Natural killer cell (primary cell): ENCODE results near the gene HM13. TPM values are rescaled to one million over a fixed set of nuclear protein-coding genes. Genes with fewer than 3 reads are reported as not detected.

Source experiments
- ATAC-seq, 3 donors: fragments of 150-1000 bp in 2 of 3; fragments of 200-7000 bp in 1 of 3; cut with Tn5 transposase; 1 replicate in 1 of 3; 2 replicates in 2 of 3; pipeline ENCODE4 v1.10.0; 2021; ENCODE audit warnings: mild to moderate bottlenecking in 2 of 3, moderate library complexity in 2 of 3
- DNase-seq, 2 donors: peaks; one replicate each; pipeline versions ENCODE4 v3.0.0 to v3.0.0-alpha.2; 2013 to 2021; ENCODE audit warnings: mixed read lengths in 1 of 2
- H3K27ac ChIP-seq: one replicate; pipeline ENCODE4 v1.5.1; 2013; ENCODE audit warnings: mild to moderate bottlenecking, low read length
- H3K27me3 ChIP-seq: one replicate; pipeline ENCODE4 v1.6.1; 2013; ENCODE audit warnings: low read length; ENCODE audit not compliant: control insufficient read depth, insufficient read depth
- H3K36me3 ChIP-seq: one replicate; pipeline ENCODE4 v1.6.1; 2013; ENCODE audit warnings: low read length; ENCODE audit not compliant: control insufficient read depth, insufficient read depth
- H3K4me1 ChIP-seq: one replicate; pipeline ENCODE4 v1.6.1; 2013; ENCODE audit warnings: low read length; ENCODE audit not compliant: control insufficient read depth, insufficient read depth
- H3K4me3 ChIP-seq: one replicate; pipeline ENCODE4 v1.5.1; 2013; ENCODE audit warnings: low read length
- H3K9me3 ChIP-seq: one replicate; pipeline ENCODE4 v1.6.1; 2013; ENCODE audit warnings: low read length; ENCODE audit not compliant: control insufficient read depth, insufficient read depth
- H3K27ac Mint-ChIP-seq, 2 donors: one replicate each; pipeline ENCODE4 v1.8.0; 2022; ENCODE audit warnings: mild to moderate bottlenecking in 2 of 2, mixed read lengths in 2 of 2, moderate library complexity in 1 of 2
- H3K27me3 Mint-ChIP-seq, 2 donors: one replicate each; pipeline ENCODE4 v1.8.0; 2022; ENCODE audit warnings: low read depth in 2 of 2, mixed read lengths in 2 of 2
- H3K36me3 Mint-ChIP-seq: one replicate; pipeline ENCODE4 v1.8.0; 2022; ENCODE audit warnings: mixed read lengths
- H3K4me1 Mint-ChIP-seq, 2 donors: one replicate each; pipeline ENCODE4 v1.8.0; 2022; ENCODE audit warnings: mixed read lengths in 2 of 2
- H3K4me3 Mint-ChIP-seq: one replicate; pipeline ENCODE4 v1.8.0; 2022; ENCODE audit warnings: mild to moderate bottlenecking, moderate library complexity, mixed read lengths
- H3K9me3 Mint-ChIP-seq, 2 donors: one replicate each; pipeline ENCODE4 v1.8.0; 2022; ENCODE audit warnings: mixed read lengths in 2 of 2
- CTCF ChIP-seq: fragments of 200-600 bp; IDR thresholded peaks from one replicate; pipeline ENCODE4 v1.8.0; 2022; ENCODE audit warnings: antibody characterized with exemption
- WGBS: methylation state at CpG from one replicate; pipeline ENCODE4 v1.1.7; 2013; ENCODE audit warnings: missing lambda C conversion rate; ENCODE audit not compliant: insufficient coverage; 5-methylcytosine and 5-hydroxymethylcytosine counted together
- intact Hi-C: fragments of 100-400 bp; cut with micrococcal nuclease; formaldehyde crosslinking; loops from one replicate; pipeline ENCODE4 v1.14.2; 2022
- total RNA-seq, 4 donors: library from RNA; stranded (reverse); fragments of 120-200 nt in 1 of 4; gene quantifications; one replicate each; pipeline versions ENCODE4 v1.2.3 to v1.2.4, GENCODE V29; 2013 to 2022

The HM13 gene
- total RNA-seq, 3 donors from 2014 or later (not counting 1 experiment from before 2014, with no cell fraction given) = 97.5 to 135 (median 104) TPM

GRCh38 chr20:31596831-31597480 is 82.7 kb downstream of the HM13 start:
- H3K4me1 Mint-ChIP-seq = peaks cover 6 to 7% of the 10 kb centered on the region in 2 donors
- intact Hi-C loops = no loop called here
- no peak for TF ChIP-seq CTCF
- no peak overlapping the region for H3K4me3 ChIP-seq
- no peaks in the 10 kb centered on the region for H3K27me3 Mint-ChIP-seq
- no peak overlapping the region for H3K4me3 Mint-ChIP-seq
- DNase-seq = no peak
- H3K9me3 Mint-ChIP-seq = no peaks in the 10 kb centered on the region
- no peaks in the 10 kb centered on the region for H3K4me1 ChIP-seq
- H3K9me3 ChIP-seq = no peaks in the 10 kb centered on the region
- H3K27ac Mint-ChIP-seq = no peak overlapping the region
- H3K36me3 Mint-ChIP-seq = no peaks in the 10 kb centered on the region
- no peak overlapping the region for H3K27ac ChIP-seq
- 91% methylated on average over 4 of the region's 4 CpGs for WGBS
- no peaks in the 10 kb centered on the region for H3K27me3 ChIP-seq
- no peaks in the 10 kb centered on the region for H3K36me3 ChIP-seq
- no peak for ATAC-seq

- Histone ChIP-seq H3K27me3 (peaks cover 1% of the 10 kb centered on the region), H3K4me1 (no peaks in the 10 kb centered on the region), H3K4me3 (no peak overlapping the region), H3K27ac (no peak overlapping the region), H3K9me3 (no peaks in the 10 kb centered on the region), H3K36me3 (no peaks in the 10 kb centered on the region)
- Mint-ChIP-seq H3K27ac (no peak overlapping the region), H3K4me1 (peaks cover 6 to 8% of the 10 kb centered on the region in 2 donors), H3K27me3 (peaks cover 2% of the 10 kb centered on the region in 2 donors), H3K9me3 (no peaks in the 10 kb centered on the region), H3K4me3 (no peak overlapping the region), H3K36me3 (no peaks in the 10 kb centered on the region)
- no peak for TF ChIP-seq CTCF
- WGBS = 100% methylated on average over 2 of the region's 2 CpGs
- intact Hi-C loops = no loop called here
- ATAC-seq (no peak), DNase-seq (no peak)
These were observed 83.2 kb downstream of the HM13 start for GRCh38 chr20:31597481-31597855.

GRCh38 chr20:31602431-31602778 is 88.2 kb downstream of the HM13 start:
- H3K27ac Mint-ChIP-seq = peak overlapping the region; percentile 53 to 74
- TF ChIP-seq CTCF = no peak
- peaks cover 28 to 33% of the 10 kb centered on the region in 2 donors for H3K4me1 Mint-ChIP-seq
- no peak overlapping the region for H3K27ac ChIP-seq
- no peaks in the 10 kb centered on the region for H3K36me3 Mint-ChIP-seq
- no peaks in the 10 kb centered on the region for H3K36me3 ChIP-seq
- H3K9me3 ChIP-seq = no peaks in the 10 kb centered on the region
- H3K4me1 ChIP-seq = peaks cover 28% of the 10 kb centered on the region
- ATAC-seq (no peak), DNase-seq (no peak)
- peak overlapping the region; percentile 40 for H3K4me3 Mint-ChIP-seq
- 83% methylated on average over 3 of the region's 4 CpGs for WGBS
- no peak overlapping the region for H3K4me3 ChIP-seq
- peaks cover 13 to 25% of the 10 kb centered on the region in 2 donors for H3K27me3 Mint-ChIP-seq
- peaks cover 19% of the 10 kb centered on the region for H3K27me3 ChIP-seq
- H3K9me3 Mint-ChIP-seq = no peaks in the 10 kb centered on the region
- intact Hi-C loops = no loop called here
